ENCODE data around the gene PSKH1.
A peak's percentile ranks its signal among the peaks of the same experiment; 100 is the strongest.

Gene PSKH1

GRCh38 chr16:67881621-67882161 lies 11.4 kb upstream of the PSKH1 start:
- no peaks in the 10 kb centered on the region for H3K9me3 ChIP-seq (ENCODE audit: severe bottlenecking)
- no peaks in the 10 kb centered on the region for H3K27me3 ChIP-seq (ENCODE audit: insufficient read depth, poor library complexity, severe bottlenecking)
- no peak for ATAC-seq (ENCODE audit: low read depth)
- H3K4me1 ChIP-seq (ENCODE audit: insufficient read depth, poor library complexity, severe bottlenecking) = peaks cover 5% of the 10 kb centered on the region
- no peak for TF ChIP-seq CTCF (IDR thresholded peaks at IDR 0.05; ENCODE audit: poor library complexity, severe bottlenecking)
- DNase-seq (ENCODE audit: low spot score) = no peak
- peaks cover 69% of the 10 kb centered on the region for H3K36me3 ChIP-seq (ENCODE audit: low read depth)
- H3K4me3 ChIP-seq (ENCODE audit: severe bottlenecking) = no peak overlapping the region
- H3K27ac ChIP-seq (ENCODE audit: poor library complexity, severe bottlenecking) = no peak overlapping the region

GRCh38 chr16:67882374-67883145 lies 10.5 kb upstream of the PSKH1 start:
- H3K36me3 ChIP-seq (ENCODE audit: low read depth) = peaks cover 60% of the 10 kb centered on the region

GRCh38 chr16:67883146-67883871 lies 9.7 kb upstream of the PSKH1 start:
- peaks cover 52% of the 10 kb centered on the region for H3K36me3 ChIP-seq (ENCODE audit: low read depth)
- no peak overlapping the region for H3K4me3 ChIP-seq (ENCODE audit: severe bottlenecking)

More at GRCh38 chr16:67882374-67883145, 10.5 kb upstream of the PSKH1 start:
- Histone ChIP-seq H3K27me3 (ENCODE audit: insufficient read depth, poor library complexity, severe bottlenecking) (no peaks in the 10 kb centered on the region), H3K9me3 (ENCODE audit: severe bottlenecking) (no peaks in the 10 kb centered on the region), H3K4me1 (ENCODE audit: insufficient read depth, poor library complexity, severe bottlenecking) (peaks cover 5% of the 10 kb centered on the region), H3K27ac (ENCODE audit: poor library complexity, severe bottlenecking) (no peak overlapping the region), H3K4me3 (ENCODE audit: severe bottlenecking) (no peak overlapping the region)
- no peak for TF ChIP-seq CTCF (IDR thresholded peaks at IDR 0.05; ENCODE audit: poor library complexity, severe bottlenecking)
- DNase-seq (ENCODE audit: low spot score) (no peak), ATAC-seq (ENCODE audit: low read depth) (no peak)

DNA sequence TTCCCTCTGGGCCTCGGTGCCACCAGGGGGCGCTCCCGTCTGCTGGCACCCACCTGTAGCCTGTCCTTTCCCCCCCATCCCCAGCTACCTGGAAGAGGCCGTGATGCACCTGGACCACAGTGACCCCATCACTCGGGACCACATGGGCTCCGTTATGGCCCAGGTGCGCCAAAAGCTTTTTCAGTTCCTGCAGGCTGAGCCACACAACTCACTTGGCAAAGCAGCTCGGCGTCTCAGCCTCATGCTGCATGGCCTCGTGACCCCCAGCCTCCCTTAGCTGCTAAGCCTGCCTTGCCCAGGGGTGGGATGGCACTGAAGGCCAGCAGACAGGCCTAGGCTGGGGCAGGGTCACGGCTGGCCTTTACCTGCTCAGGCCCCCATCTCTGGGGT lies 9.2 kb upstream of the PSKH1 start:
- Histone ChIP-seq H3K4me1 (ENCODE audit: insufficient read depth, poor library complexity, severe bottlenecking) (peaks cover 5% of the 10 kb centered on the region), H3K4me3 (ENCODE audit: severe bottlenecking) (no peak overlapping the region), H3K27me3 (ENCODE audit: insufficient read depth, poor library complexity, severe bottlenecking) (no peaks in the 10 kb centered on the region), H3K36me3 (ENCODE audit: low read depth) (peaks cover 47% of the 10 kb centered on the region), H3K9me3 (ENCODE audit: severe bottlenecking) (no peaks in the 10 kb centered on the region), H3K27ac (ENCODE audit: poor library complexity, severe bottlenecking) (no peak overlapping the region)
- peak; percentile 80 for TF ChIP-seq CTCF (IDR thresholded peaks at IDR 0.05; ENCODE audit: poor library complexity, severe bottlenecking)
- DNase-seq (ENCODE audit: low spot score) (no peak), ATAC-seq (ENCODE audit: low read depth) (peak; percentile 47; the same call in 2 of the 3 replicates)

More at GRCh38 chr16:67883146-67883871, 9.7 kb upstream of the PSKH1 start:
- Histone ChIP-seq H3K27ac (ENCODE audit: poor library complexity, severe bottlenecking) (no peak overlapping the region), H3K4me1 (ENCODE audit: insufficient read depth, poor library complexity, severe bottlenecking) (peaks cover 5% of the 10 kb centered on the region), H3K9me3 (ENCODE audit: severe bottlenecking) (no peaks in the 10 kb centered on the region), H3K27me3 (ENCODE audit: insufficient read depth, poor library complexity, severe bottlenecking) (no peaks in the 10 kb centered on the region)
- ATAC-seq (ENCODE audit: low read depth) (no peak; the same call in 2 of the 3 replicates), DNase-seq (ENCODE audit: low spot score) (no peak)
- TF ChIP-seq CTCF (IDR thresholded peaks at IDR 0.05; ENCODE audit: poor library complexity, severe bottlenecking) = no peak
